Upper lobe of left lung (tissue), 6 donors: Measurements from ENCODE around the gene ACP3. TPM values are rescaled to one million over a fixed set of nuclear protein-coding genes. Genes with fewer than 3 reads are reported as not detected.
"Not testable (repeated sequence)": the region's sequence is repeated elsewhere in the genome, so short reads cannot be mapped to it uniquely, and the experiment has no call there.

Experiments used
- ATAC-seq, 2 donors: fragments of 200-7000 bp; cut with Tn5 transposase; one replicate each; pipeline ENCODE4 v1.9.1; 2022; ENCODE audit warnings: mild to moderate bottlenecking in 2 of 2, moderate library complexity in 2 of 2; ENCODE audit not compliant: low FRiP score in 2 of 2
- DNase-seq, 2 donors: peaks; one replicate each; pipeline ENCODE4 v3.0.0-alpha.2; 2019 to 2020
- H3K27ac ChIP-seq, 4 donors: fragments of 200-600 bp; sonication (generic); one replicate each; pipeline ENCODE4 v1.5.1; 2016 to 2019
- H3K27me3 ChIP-seq, 4 donors: fragments of 200-600 bp; sonication (generic); one replicate each; pipeline ENCODE4 v1.5.1; 2017 to 2019
- H3K36me3 ChIP-seq, 4 donors: fragments of 200-600 bp; sonication (generic); one replicate each; pipeline ENCODE4 v1.5.1; 2016 to 2019
- H3K4me1 ChIP-seq, 4 donors: fragments of 200-600 bp; sonication (generic); one replicate each; pipeline ENCODE4 v1.5.1; 2018 to 2019
- H3K4me3 ChIP-seq, 4 donors: fragments of 200-600 bp; sonication (generic); one replicate each; pipeline ENCODE4 v1.5.1; 2017 to 2019; ENCODE audit warnings: mild to moderate bottlenecking in 2 of 4, moderate library complexity in 1 of 4
- H3K9me3 ChIP-seq, 4 donors: fragments of 200-600 bp; sonication (generic); one replicate each; pipeline ENCODE4 v1.5.1; 2018 to 2019
- EP300 ChIP-seq, 4 donors: sonication (generic); formaldehyde crosslinking; IDR thresholded peaks; one replicate each; pipeline ENCODE4 v1.5.1; 2017; ENCODE audit warnings: antibody characterized with exemption in 4 of 4, control low read depth in 2 of 4
- POLR2A ChIP-seq, 4 donors: fragments of 450-650 bp; IDR thresholded peaks; one replicate each; pipeline ENCODE4 v1.5.1; 2016 to 2017; ENCODE audit warnings: antibody characterized with exemption in 4 of 4, mild to moderate bottlenecking in 2 of 4
- POLR2AphosphoS5 ChIP-seq, 2 donors: sonication (generic); formaldehyde crosslinking; IDR thresholded peaks; one replicate each; pipeline ENCODE4 v1.5.1; 2017; ENCODE audit warnings: antibody characterized with exemption in 2 of 2
- WGBS, 2 donors: methylation state at CpG; one replicate each; pipeline ENCODE4 v1.1.5; 2017 to 2018; 5-methylcytosine and 5-hydroxymethylcytosine counted together
- total RNA-seq, 6 donors: library from RNA; depleted of rRNA in 4 of 6; stranded (reverse); fragments of >200 nt in 4 of 6; gene quantifications; one replicate each; pipeline versions ENCODE4 v1.1.0 to v1.2.1, GENCODE V29; 2016 to 2021
- TF ChIP-seq, protein P1 (sequence below), 6 experiments: fragments of 450-650 bp in 4 of 6; fragments of 200-600 bp in 2 of 6; sonication (generic) in 2 of 6; IDR thresholded peaks; one replicate each; pipeline ENCODE4 v1.5.1; 2016 to 2019; ENCODE audit warnings: antibody characterized with exemption in 6 of 6
- donor health status: DM: no; HTN: no; CAD: no; lungs with moderate emphysema.
- donor health status: DM: no; HTN: yes; CAD: no; lungs with severe emphysema.

The ACP3 gene
- total RNA-seq, 6 donors from 2014 or later = 8.8 to 21.6 (median 15.4) TPM

GRCh38 chr3:132292042-132292441, 25.2 kb upstream of the ACP3 start:
- Histone ChIP-seq H3K27ac (no peak overlapping the region), H3K36me3 (no peaks in the 10 kb centered on the region)

GRCh38 chr3:132293251-132293650, 24.0 kb upstream of the ACP3 start:
- no peak for TF ChIP-seq POLR2A (IDR thresholded peaks at IDR 0.05)
- no peak for TF ChIP-seq EP300 (IDR thresholded peaks at IDR 0.05)
- DNase-seq (no peak), ATAC-seq (no peak)
- Histone ChIP-seq H3K9me3 (no peaks in the 10 kb centered on the region), H3K36me3 (no peaks in the 10 kb centered on the region), H3K4me1 (peaks cover 0 to 10% (median 0%) of the 10 kb centered on the region in 4 donors), H3K27me3 (no peaks in the 10 kb centered on the region), H3K27ac (no peak overlapping the region), H3K4me3 (no peak overlapping the region)

More at GRCh38 chr3:132292042-132292441, 25.2 kb upstream of the ACP3 start:
- H3K9me3 ChIP-seq = no peaks in the 10 kb centered on the region
- 70 to 72% methylated on average over 4 of the region's 4 CpGs for WGBS, 2 donors
- no peak overlapping the region for H3K4me3 ChIP-seq
- DNase-seq = peak in 1 of 2 donors; percentile 11
- H3K27me3 ChIP-seq = no peaks in the 10 kb centered on the region
- H3K4me1 ChIP-seq = peaks cover 0 to 10% (median 0%) of the 10 kb centered on the region in 4 donors
- no peak for TF ChIP-seq POLR2AphosphoS5 (IDR thresholded peaks at IDR 0.05)
- no peak for TF ChIP-seq POLR2A (IDR thresholded peaks at IDR 0.05)
- no peak for TF ChIP-seq EP300 (IDR thresholded peaks at IDR 0.05)
- no peak for ATAC-seq

DNA sequence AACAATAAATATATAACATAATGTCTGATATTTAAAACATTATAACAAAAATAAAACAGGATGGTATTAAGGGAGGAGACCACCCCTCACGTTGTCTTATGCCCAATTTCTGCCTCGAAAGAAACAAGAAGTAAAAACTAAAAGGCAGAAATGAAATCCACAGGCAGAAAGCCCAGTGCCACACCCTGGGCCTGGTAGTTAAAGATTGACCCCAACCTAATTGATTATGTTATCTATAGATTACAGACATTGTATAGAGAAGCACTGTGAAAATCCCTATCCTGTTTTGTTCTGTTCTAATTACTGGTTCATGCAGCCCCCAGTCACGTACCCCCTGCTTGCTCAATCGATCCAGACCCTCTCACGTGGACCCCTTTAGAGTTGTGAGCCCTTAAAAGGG, 22.3 kb upstream of the ACP3 start:
- no peak overlapping the region for H3K4me3 ChIP-seq
- ATAC-seq (no peak), DNase-seq (no peak)
- TF ChIP-seq EP300 (IDR thresholded peaks at IDR 0.05) = no peak
- TF ChIP-seq, protein P1, sequence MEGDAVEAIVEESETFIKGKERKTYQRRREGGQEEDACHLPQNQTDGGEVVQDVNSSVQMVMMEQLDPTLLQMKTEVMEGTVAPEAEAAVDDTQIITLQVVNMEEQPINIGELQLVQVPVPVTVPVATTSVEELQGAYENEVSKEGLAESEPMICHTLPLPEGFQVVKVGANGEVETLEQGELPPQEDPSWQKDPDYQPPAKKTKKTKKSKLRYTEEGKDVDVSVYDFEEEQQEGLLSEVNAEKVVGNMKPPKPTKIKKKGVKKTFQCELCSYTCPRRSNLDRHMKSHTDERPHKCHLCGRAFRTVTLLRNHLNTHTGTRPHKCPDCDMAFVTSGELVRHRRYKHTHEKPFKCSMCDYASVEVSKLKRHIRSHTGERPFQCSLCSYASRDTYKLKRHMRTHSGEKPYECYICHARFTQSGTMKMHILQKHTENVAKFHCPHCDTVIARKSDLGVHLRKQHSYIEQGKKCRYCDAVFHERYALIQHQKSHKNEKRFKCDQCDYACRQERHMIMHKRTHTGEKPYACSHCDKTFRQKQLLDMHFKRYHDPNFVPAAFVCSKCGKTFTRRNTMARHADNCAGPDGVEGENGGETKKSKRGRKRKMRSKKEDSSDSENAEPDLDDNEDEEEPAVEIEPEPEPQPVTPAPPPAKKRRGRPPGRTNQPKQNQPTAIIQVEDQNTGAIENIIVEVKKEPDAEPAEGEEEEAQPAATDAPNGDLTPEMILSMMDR (IDR thresholded peaks at IDR 0.05) = no peak
- no peak for TF ChIP-seq POLR2A (IDR thresholded peaks at IDR 0.05)
- no peak for TF ChIP-seq POLR2AphosphoS5 (IDR thresholded peaks at IDR 0.05)
- H3K27me3 ChIP-seq = no peaks in the 10 kb centered on the region
- H3K4me1 ChIP-seq = peaks cover 0 to 10% (median 0%) of the 10 kb centered on the region in 4 donors
- H3K27ac ChIP-seq = no peak overlapping the region
- no peaks in the 10 kb centered on the region for H3K36me3 ChIP-seq
- 70 to 73% methylated on average over 5 of the region's 5 CpGs for WGBS, 2 donors
- no peaks in the 10 kb centered on the region for H3K9me3 ChIP-seq

GRCh38 chr3:132303336-132304201, 13.6 kb upstream of the ACP3 start:
- not testable (repeated sequence) for ATAC-seq, H3K27ac ChIP-seq, H3K4me3 ChIP-seq, H3K9me3 ChIP-seq, H3K4me1 ChIP-seq, H3K36me3 ChIP-seq, DNase-seq, H3K27me3 ChIP-seq
- 88 to 93% methylated on average over 6 of the region's 6 CpGs for WGBS, 2 donors

DNA sequence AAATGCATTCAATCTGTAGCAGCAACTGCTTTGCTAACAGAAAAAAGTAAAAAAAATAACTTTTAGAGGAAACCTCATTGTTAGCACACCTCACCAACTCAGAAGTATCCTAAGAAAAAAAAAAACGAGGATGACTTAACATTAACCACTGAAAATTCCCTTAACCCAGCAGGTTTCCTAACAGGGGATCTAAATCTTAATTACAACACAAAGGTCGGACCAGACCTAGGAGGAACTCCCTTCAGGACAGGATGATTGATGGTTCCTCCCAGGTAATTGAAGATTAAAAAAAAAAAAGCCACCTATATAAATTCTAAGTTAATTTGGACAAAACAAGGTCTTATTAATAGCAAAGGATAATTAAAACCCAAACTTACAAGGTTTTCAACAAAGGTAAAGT, 12.9 kb upstream of the ACP3 start:
- ATAC-seq = not testable (repeated sequence)

GRCh38 chr3:132310057-132310456, 7.2 kb upstream of the ACP3 start:
- not testable (repeated sequence) for DNase-seq, H3K9me3 ChIP-seq, H3K27me3 ChIP-seq, H3K4me1 ChIP-seq, ATAC-seq, H3K27ac ChIP-seq, H3K4me3 ChIP-seq, H3K36me3 ChIP-seq
- WGBS, 2 donors = 85% methylated on average over 11 of the region's 11 CpGs

More for the DNA sequence above, 12.9 kb upstream of the ACP3 start:
- not testable (repeated sequence) for H3K4me3 ChIP-seq, H3K36me3 ChIP-seq, H3K9me3 ChIP-seq, H3K4me1 ChIP-seq, H3K27me3 ChIP-seq, H3K27ac ChIP-seq, DNase-seq
- WGBS, 2 donors = 68% methylated on average over 2 of the region's 2 CpGs

DNA sequence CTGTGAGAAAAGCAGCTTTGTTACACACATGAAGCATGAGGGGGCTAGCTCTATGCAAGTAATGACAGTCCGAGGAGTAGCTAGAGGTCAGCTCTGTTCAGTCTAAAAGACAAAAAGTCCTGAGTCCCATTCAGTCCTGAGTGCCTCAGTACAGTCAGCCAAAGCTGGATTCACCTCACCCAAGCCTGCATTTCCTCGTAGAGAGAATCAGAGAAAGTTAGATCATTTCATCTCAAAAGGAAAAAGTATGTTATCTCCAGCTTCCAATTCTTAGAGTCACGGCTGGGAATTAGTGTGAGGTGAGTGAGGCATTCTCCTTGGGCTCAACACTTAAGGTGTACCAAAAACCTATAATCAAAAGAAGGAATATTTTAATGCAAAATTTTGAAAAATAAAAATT, 5.9 kb upstream of the ACP3 start:
- no peak overlapping the region for H3K27ac ChIP-seq
- H3K9me3 ChIP-seq = no peaks in the 10 kb centered on the region
- no peaks in the 10 kb centered on the region for H3K36me3 ChIP-seq
- no peak for TF ChIP-seq EP300 (IDR thresholded peaks at IDR 0.05)
- TF ChIP-seq, protein P1 (IDR thresholded peaks at IDR 0.05) = no peak
- no peak for TF ChIP-seq POLR2AphosphoS5 (IDR thresholded peaks at IDR 0.05)
- TF ChIP-seq POLR2A (IDR thresholded peaks at IDR 0.05) = no peak
- 87 to 88% methylated on average over 3 of the region's 3 CpGs for WGBS, 2 donors
- no peak for DNase-seq
- no peak overlapping the region for H3K4me3 ChIP-seq
- ATAC-seq = no peak
- H3K4me1 ChIP-seq = peaks cover 0 to under 1% (median 0%) of the 10 kb centered on the region in 4 donors
- no peaks in the 10 kb centered on the region for H3K27me3 ChIP-seq
